ENCODE data around the gene ATP9B. TPM values are rescaled to one million over a fixed set of nuclear protein-coding genes. Genes with fewer than 3 reads are reported as not detected.

Gene ATP9B
- total RNA-seq, 1 experiment from 2014 or later, result 17.8 TPM

GRCh38 chr18:79343567-79344207, 274.5 kb downstream of the ATP9B start:
- no peak overlapping the region for H3K9ac ChIP-seq (ENCODE audit: low read length)
- no peaks in the 10 kb centered on the region for H3K27me3 ChIP-seq (ENCODE audit: insufficient read depth, low read length)
- H3K27ac ChIP-seq (ENCODE audit: low read depth, low read length), result no peak overlapping the region
- intact Hi-C loops (cut with micrococcal nuclease), result no loop called here
- ATAC-seq (no peak), DNase-seq (ENCODE audit: low read depth, low spot score) (no peak)
- H2AFZ ChIP-seq (ENCODE audit: low read depth, low read length, poor library complexity, severe bottlenecking), result no peak overlapping the region
- no peaks in the 10 kb centered on the region for H3K4me1 ChIP-seq (ENCODE audit: control insufficient read depth in 1 of 2, insufficient read depth in 2 of 2, low read length in 2 of 2)
- H3K9me3 ChIP-seq (ENCODE audit: control insufficient read depth in 1 of 2, insufficient read depth in 1 of 2, low read depth in 1 of 2, low read length in 2 of 2), result no peaks in the 10 kb centered on the region
- H4K20me1 ChIP-seq (ENCODE audit: insufficient read depth), result no peaks in the 10 kb centered on the region
- BruUV-seq (replicated peaks), result no TSS peak
- ChIA-PET CTCF (no interaction called here), POLR2A (no interaction called here), RAD21 (ENCODE audit: low non-redundant PET in 1 of 2, low total read pairs in 2 of 2, uncharacterized antibody in 2 of 2, unreplicated experiment in 2 of 2) (no interaction called here)
- no peaks in the 10 kb centered on the region for H3K79me2 ChIP-seq (ENCODE audit: insufficient read depth, low read length)
- H3K9me2 ChIP-seq (ENCODE audit: insufficient read depth), result no peaks in the 10 kb centered on the region
- no peak overlapping the region for H3K4me3 ChIP-seq (replicated peaks in 1 of 2; ENCODE audit: low read depth in 1 of 2, low read length in 2 of 2)
- no peak overlapping the region for H3K4me2 ChIP-seq (ENCODE audit: low read length)
- peaks cover 2 to 9% of the 10 kb centered on the region in 2 experiments; a peak in 3 of 4 replicates for H3K36me3 ChIP-seq (ENCODE audit: control insufficient read depth in 1 of 2, insufficient read depth in 2 of 2, low read length in 2 of 2)
- TF ChIP-seq SP1 (IDR thresholded peaks at IDR 0.05; ENCODE audit: low read depth), result no peak

GRCh38 chr18:79344208-79344581, 275.0 kb downstream of the ATP9B start:
- H3K4me1 ChIP-seq (ENCODE audit: control insufficient read depth in 1 of 2, insufficient read depth in 2 of 2, low read length in 2 of 2), result no peaks in the 10 kb centered on the region
- ATAC-seq, result no peak
- H3K4me2 ChIP-seq (ENCODE audit: low read length), result no peak overlapping the region
- no peak overlapping the region for H2AFZ ChIP-seq (ENCODE audit: low read depth, low read length, poor library complexity, severe bottlenecking)
- DNase-seq (ENCODE audit: low read depth, low spot score), result no peak
- H3K36me3 ChIP-seq (ENCODE audit: control insufficient read depth in 1 of 2, insufficient read depth in 2 of 2, low read length in 2 of 2), result peaks cover 2 to 9% of the 10 kb centered on the region in 2 experiments; a peak in 3 of 4 replicates
- intact Hi-C loops (cut with micrococcal nuclease), result no loop called here
- no TSS peak for BruUV-seq (replicated peaks)
- RAD21 ChIA-PET (ENCODE audit: low non-redundant PET in 1 of 2, low total read pairs in 2 of 2, uncharacterized antibody in 2 of 2, unreplicated experiment in 2 of 2), result no interaction called here
- no peaks in the 10 kb centered on the region for H3K27me3 ChIP-seq (ENCODE audit: insufficient read depth, low read length)
- H3K9me3 ChIP-seq (ENCODE audit: control insufficient read depth in 1 of 2, insufficient read depth in 1 of 2, low read depth in 1 of 2, low read length in 2 of 2), result no peaks in the 10 kb centered on the region
- no peaks in the 10 kb centered on the region for H4K20me1 ChIP-seq (ENCODE audit: insufficient read depth)
- CTCF ChIA-PET, result no interaction called here
- POLR2A ChIA-PET, result no interaction called here
- H3K27ac ChIP-seq (ENCODE audit: low read depth, low read length), result no peak overlapping the region
- H3K79me2 ChIP-seq (ENCODE audit: insufficient read depth, low read length), result no peaks in the 10 kb centered on the region
- no peak overlapping the region for H3K9ac ChIP-seq (ENCODE audit: low read length)
- TF ChIP-seq SIN3A (IDR thresholded peaks at IDR 0.05; ENCODE audit: low read depth), result no peak
- TF ChIP-seq SP1 (IDR thresholded peaks at IDR 0.05; ENCODE audit: low read depth), result no peak
- no peak for TF ChIP-seq CBX3 (IDR thresholded peaks at IDR 0.05; ENCODE audit: low read depth)
- no peak for TF ChIP-seq ZFX (IDR thresholded peaks at IDR 0.05)
- no peak for TF ChIP-seq CEBPB (IDR thresholded peaks at IDR 0.05; ENCODE audit: low read depth)
- no peak for TF ChIP-seq JUND (IDR thresholded peaks at IDR 0.05)
- no peak for TF ChIP-seq REST (IDR thresholded peaks at IDR 0.05; ENCODE audit: low read depth)
- no peak for TF ChIP-seq CTCF (IDR thresholded peaks at IDR 0.05 in 2 of 3, conservative IDR thresholded peaks at IDR 0.05 in 1 of 3; ENCODE audit: borderline replicate concordance in 1 of 3, insufficient read depth in 1 of 3, low read depth in 2 of 3, low read length in 2 of 3)
- H3K4me3 ChIP-seq (replicated peaks in 1 of 2; ENCODE audit: low read depth in 1 of 2, low read length in 2 of 2), result no peak overlapping the region
- no peaks in the 10 kb centered on the region for H3K9me2 ChIP-seq (ENCODE audit: insufficient read depth)

Data from HCT116 (cell line).